Mesenchymal stem cell (in vitro differentiated cells and primary cell): ENCODE data around the gene MNAT1.

Experiments used
- DNase-seq: peaks from one replicate; pipeline ENCODE4 v3.0.0-alpha.2; 2013
- H2AFZ ChIP-seq: one replicate; pipeline ENCODE4 v1.6.1; 2013; ENCODE audit warnings: low read depth, mild to moderate bottlenecking, control low read depth, inconsistent platforms, low read length, moderate library complexity
- H2AK5ac ChIP-seq: 2 replicates; pipeline ENCODE4 v1.6.1; 2013; ENCODE audit warnings: low read length, moderate library complexity, mild to moderate bottlenecking, inconsistent platforms; ENCODE audit not compliant: severe bottlenecking
- H2BK120ac ChIP-seq: one replicate; pipeline ENCODE4 v1.6.1; 2013; ENCODE audit warnings: low read depth, mild to moderate bottlenecking, inconsistent platforms, low read length, moderate library complexity
- H2BK12ac ChIP-seq, 2 experiments: one replicate each; pipeline ENCODE4 v1.6.1; 2013; ENCODE audit warnings: inconsistent platforms in 2 of 2, low read length in 2 of 2, mild to moderate bottlenecking in 2 of 2, moderate library complexity in 2 of 2, control low read depth in 1 of 2
- H2BK15ac ChIP-seq: one replicate; pipeline ENCODE4 v1.6.1; 2013; ENCODE audit warnings: mild to moderate bottlenecking, low read depth, inconsistent platforms; ENCODE audit not compliant: poor library complexity, severe bottlenecking
- H2BK5ac ChIP-seq: 2 replicates; pipeline ENCODE4 v1.6.1; 2013; ENCODE audit warnings: low read depth, mild to moderate bottlenecking, low read length, control low read depth, inconsistent platforms; ENCODE audit not compliant: poor library complexity, severe bottlenecking
- H3K14ac ChIP-seq, 2 experiments: one replicate each; pipeline ENCODE4 v1.6.1; 2013; ENCODE audit warnings: inconsistent platforms in 2 of 2, low read length in 2 of 2, control low read depth in 1 of 2, mild to moderate bottlenecking in 1 of 2, moderate library complexity in 1 of 2
- H3K18ac ChIP-seq, 2 experiments: one replicate each; pipeline ENCODE4 v1.6.1; 2013; ENCODE audit warnings: inconsistent platforms in 2 of 2, low read length in 2 of 2, control low read depth in 1 of 2, low read depth in 1 of 2, mild to moderate bottlenecking in 1 of 2
- H3K23ac ChIP-seq, 2 experiments: one replicate each; pipeline ENCODE4 v1.6.1; 2013; ENCODE audit warnings: inconsistent platforms in 2 of 2, low read length in 2 of 2, mild to moderate bottlenecking in 2 of 2, moderate library complexity in 2 of 2, control low read depth in 1 of 2
- H3K27ac ChIP-seq: 2 replicates; pipeline ENCODE4 v1.5.1; 2013; ENCODE audit warnings: mild to moderate bottlenecking, moderate library complexity, low read length, control low read depth, inconsistent platforms; ENCODE audit not compliant: poor library complexity, severe bottlenecking
- H3K27me3 ChIP-seq, 2 experiments: 2 replicates each; pipeline versions ENCODE4 v1.6.1 to v1.7.0; 2013; ENCODE audit warnings: low read length in 2 of 2, mild to moderate bottlenecking in 2 of 2, moderate library complexity in 2 of 2, control low read depth in 1 of 2, inconsistent platforms in 1 of 2; ENCODE audit not compliant: control insufficient read depth in 1 of 2, insufficient read depth in 1 of 2
- H3K36me3 ChIP-seq, 2 experiments: 2 replicates each; pipeline versions ENCODE4 v1.6.1 to v1.7.0; 2013; ENCODE audit warnings: low read length in 2 of 2, control low read depth in 1 of 2, inconsistent platforms in 1 of 2, low read depth in 1 of 2, mild to moderate bottlenecking in 1 of 2; ENCODE audit not compliant: insufficient read depth in 2 of 2, control insufficient read depth in 1 of 2
- H3K4ac ChIP-seq, 2 experiments: one replicate each; pipeline ENCODE4 v1.6.1; 2013; ENCODE audit warnings: inconsistent platforms in 2 of 2, low read length in 2 of 2, mild to moderate bottlenecking in 2 of 2, moderate library complexity in 2 of 2, control low read depth in 1 of 2, low read depth in 1 of 2
- H3K4me1 ChIP-seq: 2 replicates; pipeline ENCODE4 v1.6.1; 2013; ENCODE audit warnings: low read depth, low read length, control low read depth; ENCODE audit not compliant: control insufficient read depth, insufficient read depth
- H3K4me2 ChIP-seq: 2 replicates; pipeline ENCODE4 v1.6.1; 2013; ENCODE audit warnings: low read length, mild to moderate bottlenecking, inconsistent platforms; ENCODE audit not compliant: poor library complexity, severe bottlenecking
- H3K4me3 ChIP-seq, 2 experiments: 2 replicates each; pipeline versions ENCODE4 v1.5.1 to v1.7.0; 2013; ENCODE audit warnings: low read length in 2 of 2, mild to moderate bottlenecking in 2 of 2, control low read depth in 1 of 2, low read depth in 1 of 2; ENCODE audit not compliant: insufficient read depth in 1 of 2
- H3K79me1 ChIP-seq: replicated peaks from 2 replicates; pipeline ENCODE4 v1.6.1; 2013; ENCODE audit warnings: mild to moderate bottlenecking, control low read depth, low read length, inconsistent platforms; ENCODE audit not compliant: poor library complexity, severe bottlenecking
- H3K9ac ChIP-seq: 2 replicates; pipeline ENCODE4 v1.7.0; 2013; ENCODE audit warnings: mild to moderate bottlenecking, low read length, moderate library complexity
- H3K9me3 ChIP-seq: 2 replicates; pipeline ENCODE4 v1.7.0; 2013; ENCODE audit warnings: mild to moderate bottlenecking, low read length; ENCODE audit not compliant: control insufficient read depth
- H4K8ac ChIP-seq: one replicate; pipeline ENCODE4 v1.6.1; 2013; ENCODE audit warnings: inconsistent platforms, mild to moderate bottlenecking, low read length, moderate library complexity
- H4K91ac ChIP-seq: one replicate; pipeline ENCODE4 v1.6.1; 2013; ENCODE audit warnings: mild to moderate bottlenecking, low read length, inconsistent platforms
- WGBS: methylation state at CpG from one replicate; pipeline ENCODE4 v1.1.7; 2013; ENCODE audit warnings: mixed read lengths; 5-methylcytosine and 5-hydroxymethylcytosine counted together

Gene MNAT1

GRCh38 chr14:60736494-60736893 lies 1.9 kb downstream of the MNAT1 start:
- no peak overlapping the region for H2BK12ac ChIP-seq
- peak overlapping the region in 1 of 2 experiments; percentile 93 for H3K4me3 ChIP-seq
- no peak overlapping the region for H3K14ac ChIP-seq
- no peak overlapping the region for H4K91ac ChIP-seq
- no peak overlapping the region for H3K27ac ChIP-seq
- DNase-seq, result peak; percentile 44
- H3K4ac ChIP-seq, result no peak overlapping the region
- no peaks in the 10 kb centered on the region for H3K79me1 ChIP-seq
- no peak overlapping the region for H2BK15ac ChIP-seq
- H3K36me3 ChIP-seq, result no peaks in the 10 kb centered on the region
- WGBS, result 56% methylated on average over 2 of the region's 4 CpGs
- H2BK120ac ChIP-seq, result no peak overlapping the region
- H2AFZ ChIP-seq, result no peak overlapping the region
- H3K23ac ChIP-seq, result no peak overlapping the region
- no peak overlapping the region for H3K18ac ChIP-seq
- no peak overlapping the region for H4K8ac ChIP-seq
- H2AK5ac ChIP-seq, result no peak overlapping the region
- no peak overlapping the region for H2BK5ac ChIP-seq
- peak overlapping the region; percentile 93 for H3K9ac ChIP-seq
- no peaks in the 10 kb centered on the region for H3K9me3 ChIP-seq
- H3K27me3 ChIP-seq, result peaks cover 0 to 6% of the 10 kb centered on the region in 2 experiments
- H3K4me1 ChIP-seq, result no peaks in the 10 kb centered on the region
- no peak overlapping the region for H3K4me2 ChIP-seq

GRCh38 chr14:60738843-60739508 lies 4.4 kb downstream of the MNAT1 start:
- no peak overlapping the region for H3K4me3 ChIP-seq
- H3K79me1 ChIP-seq, result peaks cover 1% of the 10 kb centered on the region
- no peak overlapping the region for H2BK5ac ChIP-seq
- WGBS, result 97% methylated on average over 3 of the region's 4 CpGs
- H3K36me3 ChIP-seq, result no peaks in the 10 kb centered on the region
- no peak overlapping the region for H2AK5ac ChIP-seq
- no peaks in the 10 kb centered on the region for H3K4me1 ChIP-seq
- H3K18ac ChIP-seq, result no peak overlapping the region
- no peaks in the 10 kb centered on the region for H3K9me3 ChIP-seq
- H3K27ac ChIP-seq, result no peak overlapping the region
- H4K91ac ChIP-seq, result no peak overlapping the region
- H2BK120ac ChIP-seq, result no peak overlapping the region
- no peaks in the 10 kb centered on the region for H3K27me3 ChIP-seq
- H3K23ac ChIP-seq, result no peak overlapping the region
- H3K9ac ChIP-seq, result no peak overlapping the region
- no peak overlapping the region for H3K4me2 ChIP-seq
- H2BK15ac ChIP-seq, result no peak overlapping the region
- H4K8ac ChIP-seq, result no peak overlapping the region
- H2AFZ ChIP-seq, result no peak overlapping the region
- no peak overlapping the region for H2BK12ac ChIP-seq
- no peak overlapping the region for H3K4ac ChIP-seq
- DNase-seq, result no peak
- H3K14ac ChIP-seq, result no peak overlapping the region

GRCh38 chr14:60744566-60744965 lies 10.0 kb downstream of the MNAT1 start:
- Histone ChIP-seq H4K8ac (no peak overlapping the region), H3K27me3 (no peaks in the 10 kb centered on the region), H3K4me2 (no peak overlapping the region), H2BK12ac (no peak overlapping the region), H3K9ac (no peak overlapping the region), H3K27ac (no peak overlapping the region), H3K18ac (no peak overlapping the region), H2BK120ac (no peak overlapping the region), H3K36me3 (peaks cover 0 to 5% of the 10 kb centered on the region in 2 experiments), H3K14ac (no peak overlapping the region), H3K4me1 (no peaks in the 10 kb centered on the region), H2BK5ac (no peak overlapping the region), H3K79me1 (peaks cover 4% of the 10 kb centered on the region), H2AK5ac (no peak overlapping the region), H2BK15ac (no peak overlapping the region), H3K9me3 (no peaks in the 10 kb centered on the region), H3K4me3 (no peak overlapping the region), H3K23ac (no peak overlapping the region), H2AFZ (no peak overlapping the region), H3K4ac (no peak overlapping the region), H4K91ac (no peak overlapping the region)
- DNase-seq, result no peak

DNA sequence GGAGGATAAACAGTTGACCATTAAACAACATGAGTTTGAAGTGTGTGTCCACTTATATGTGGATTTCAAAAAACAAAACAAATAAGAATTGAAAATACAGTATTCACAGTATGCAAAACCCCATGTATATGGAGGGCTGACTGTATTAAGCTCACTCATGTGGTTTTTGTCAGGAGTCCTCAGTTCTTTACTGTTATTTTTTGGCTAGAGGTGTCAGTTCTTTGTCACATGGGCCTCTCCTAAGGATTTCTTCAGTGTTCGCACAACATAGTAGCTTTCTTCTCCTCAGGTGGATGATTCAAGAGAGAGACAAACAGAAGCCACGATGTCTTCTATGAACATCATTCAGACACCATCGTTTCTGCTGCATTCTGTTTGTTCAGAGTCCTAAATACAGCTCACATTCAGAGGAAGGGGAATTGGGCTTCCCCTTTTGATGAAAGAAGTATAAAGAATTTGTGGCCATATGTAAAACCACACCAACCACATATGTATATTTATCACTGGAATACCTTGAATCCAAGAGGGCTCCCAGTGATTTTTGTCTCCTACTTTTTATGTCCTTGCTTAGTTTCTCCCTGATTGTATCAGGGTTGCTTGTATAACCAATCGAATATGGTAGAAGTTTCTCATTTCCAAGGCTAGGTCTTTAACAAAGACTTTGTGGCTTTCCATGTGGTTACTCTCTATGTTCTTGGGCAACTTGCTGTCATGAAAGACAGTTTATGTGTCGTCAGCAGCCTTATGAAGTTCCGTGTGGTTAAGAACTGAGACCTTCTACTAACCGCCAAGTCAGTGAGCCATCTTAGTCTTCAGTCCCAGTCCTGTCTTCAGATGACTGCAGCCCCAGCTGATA lies 18.9 kb downstream of the MNAT1 start:
- H3K23ac ChIP-seq, result no peak overlapping the region
- no peak overlapping the region for H3K4me2 ChIP-seq
- H3K4me3 ChIP-seq, result no peak overlapping the region
- no peak overlapping the region for H3K4ac ChIP-seq
- no peak overlapping the region for H2BK12ac ChIP-seq
- no peak overlapping the region for H3K9ac ChIP-seq
- H2AK5ac ChIP-seq, result no peak overlapping the region
- no peak overlapping the region for H3K18ac ChIP-seq
- 94% methylated on average over 6 of the region's 7 CpGs for WGBS
- H4K8ac ChIP-seq, result no peak overlapping the region
- H3K27ac ChIP-seq, result no peak overlapping the region
- H2BK15ac ChIP-seq, result no peak overlapping the region
- peaks cover 6% of the 10 kb centered on the region for H3K79me1 ChIP-seq
- H3K4me1 ChIP-seq, result peaks cover 1% of the 10 kb centered on the region
- no peak overlapping the region for H2BK5ac ChIP-seq
- no peak overlapping the region for H3K14ac ChIP-seq
- H3K27me3 ChIP-seq, result no peaks in the 10 kb centered on the region
- H2BK120ac ChIP-seq, result no peak overlapping the region
- DNase-seq, result no peak
- H3K36me3 ChIP-seq, result peaks cover 0 to 10% of the 10 kb centered on the region in 2 experiments
- no peaks in the 10 kb centered on the region for H3K9me3 ChIP-seq
- no peak overlapping the region for H4K91ac ChIP-seq
- no peak overlapping the region for H2AFZ ChIP-seq
